Measurements from ENCODE around the gene RBM3.
A peak's percentile ranks its signal among the peaks of the same experiment; 100 is the strongest.
"Not testable (repeated sequence)": the region's sequence is repeated elsewhere in the genome, so short reads cannot be mapped to it uniquely, and the experiment has no call there.

The RBM3 gene

GRCh38 chrX:48574270-48575266, at the start of gene RBM3:
Gene RBM3, plus strand, starts transcription at chrX:48574484. Its CDS starts 697 bp downstream, at chrX:48575181.
- DNase-seq = peak; percentile 92

- DNase-seq = not testable (repeated sequence)
Measured at GRCh38 chrX:48525853-48526252, 48.4 kb upstream of the RBM3 start.

GRCh38 chrX:48530736-48531135, 43.5 kb upstream of the RBM3 start:
- DNase-seq = no peak

- DNase-seq = no peak
Measured at GRCh38 chrX:48531358-48531959, 42.8 kb upstream of the RBM3 start.

GRCh38 chrX:48532161-48532560, 42.1 kb upstream of the RBM3 start:
- no peak for DNase-seq

DNA sequence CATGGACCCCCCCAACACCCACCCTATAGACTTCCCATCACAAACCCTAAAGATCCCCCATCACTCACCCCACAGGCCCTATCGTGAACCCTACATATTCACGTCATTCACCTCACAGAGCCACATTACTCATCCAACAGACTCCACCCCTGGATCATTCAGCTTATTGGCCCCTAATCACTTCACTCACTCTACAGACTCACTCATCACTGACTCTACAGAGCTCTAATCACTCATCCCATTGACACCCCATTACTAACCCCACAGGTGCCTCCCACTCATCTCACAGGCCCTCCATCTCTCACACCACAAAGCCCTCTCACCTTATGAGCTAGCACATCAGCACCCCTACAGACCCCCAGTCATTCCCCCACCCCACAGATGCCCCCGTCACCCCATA, 41.1 kb upstream of the RBM3 start:
- DNase-seq = no peak

DNA sequence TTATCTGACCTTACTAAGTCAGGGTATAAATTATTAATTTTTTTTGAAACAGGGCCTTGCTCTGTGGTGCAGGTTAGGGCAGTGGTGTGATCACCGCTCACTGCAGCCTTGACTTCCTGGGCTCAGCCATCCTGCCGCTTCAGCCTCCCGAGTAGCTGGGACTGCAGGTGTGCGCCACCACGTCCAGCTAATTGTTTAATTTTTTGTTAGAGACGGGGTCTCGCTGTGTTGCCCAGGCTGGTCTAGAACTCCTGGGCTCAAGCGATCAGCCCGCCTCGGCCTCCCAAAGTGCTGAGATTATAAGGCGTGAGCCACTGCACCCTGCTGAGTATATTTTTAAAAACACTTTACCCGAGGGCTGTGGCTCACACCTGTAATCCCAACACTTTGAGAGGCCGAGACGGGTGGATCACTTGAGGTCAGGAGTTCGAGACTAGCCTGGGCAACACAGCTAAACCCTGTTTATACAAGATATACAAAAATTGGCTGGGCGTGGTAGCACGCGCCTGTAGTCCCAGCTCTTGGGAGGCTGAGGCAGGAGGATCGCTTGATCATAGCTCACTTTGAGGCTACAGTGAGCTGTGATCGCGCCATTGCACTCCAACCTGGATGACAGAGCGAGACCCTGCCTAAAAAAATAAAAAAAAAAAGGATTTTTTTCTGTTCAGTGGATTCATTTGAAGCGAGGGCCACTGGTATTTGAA, 35.5 kb upstream of the RBM3 start:
- no peak for DNase-seq

DNA sequence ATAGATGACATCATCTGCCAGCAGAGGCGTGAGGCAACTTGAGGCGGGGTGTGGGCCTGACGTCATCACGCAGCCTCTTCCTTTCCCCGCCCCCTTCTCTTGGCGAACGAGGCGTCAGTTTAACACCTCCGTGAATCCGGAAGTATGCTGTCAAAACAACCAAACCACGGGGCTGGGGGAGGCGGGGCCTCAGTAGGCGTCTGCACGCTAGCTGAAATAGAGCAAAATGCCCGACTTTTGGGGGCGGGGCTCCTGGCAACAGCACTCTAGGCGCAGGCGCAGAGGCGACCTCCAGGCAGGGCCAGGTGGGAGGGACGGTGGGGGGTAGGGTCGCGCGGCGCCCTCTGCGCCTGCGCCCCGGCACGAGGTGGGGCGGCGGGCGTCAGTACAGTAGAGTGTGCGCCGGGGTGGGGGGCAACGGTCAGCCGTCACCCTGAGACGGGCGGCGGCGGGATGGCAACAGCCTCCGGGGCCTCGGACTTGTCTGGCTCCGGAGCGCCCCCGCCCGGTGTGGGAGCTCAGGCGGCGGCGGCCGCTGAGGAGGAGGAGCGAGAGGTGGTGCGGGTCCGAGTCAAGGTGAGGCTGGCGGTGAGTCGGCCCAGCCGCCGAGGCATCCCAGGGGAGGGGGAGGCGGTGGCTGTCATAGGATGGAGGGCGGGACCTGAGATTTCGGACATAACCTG, 34.8 kb upstream of the RBM3 start, which contains the start of gene TBC1D25:
Gene TBC1D25, plus strand, starts transcription at position 370 of the 683 bp plus-strand sequence. Its CDS starts 84 bp downstream, at position 454.
- peak; percentile 98 for DNase-seq

GRCh38 chrX:48540028-48540375, 34.3 kb upstream of the RBM3 start:
- peak; percentile 61 for DNase-seq

DNA sequence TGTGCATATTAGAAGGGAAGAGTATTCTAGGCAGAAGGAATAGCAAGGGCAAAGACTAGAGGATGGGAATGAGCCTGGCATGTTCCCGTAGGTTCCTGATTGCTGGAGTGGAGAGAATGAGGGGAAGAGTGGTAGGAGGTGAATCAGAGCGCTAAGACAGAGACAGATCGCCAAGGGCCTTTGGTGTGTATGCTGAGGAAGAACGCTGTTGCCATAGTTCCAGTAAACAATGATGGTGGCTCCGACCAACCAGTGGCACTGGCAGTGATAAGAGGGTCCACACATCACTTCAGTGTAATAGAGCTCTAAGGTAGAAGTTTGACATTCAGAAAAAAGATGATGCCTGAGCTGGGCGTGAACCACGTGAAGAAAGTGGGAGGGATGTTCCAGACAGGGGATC, 33.8 kb upstream of the RBM3 start:
- no peak for DNase-seq

GRCh38 chrX:48541140-48541814, 33.0 kb upstream of the RBM3 start:
- DNase-seq = no peak

DNA sequence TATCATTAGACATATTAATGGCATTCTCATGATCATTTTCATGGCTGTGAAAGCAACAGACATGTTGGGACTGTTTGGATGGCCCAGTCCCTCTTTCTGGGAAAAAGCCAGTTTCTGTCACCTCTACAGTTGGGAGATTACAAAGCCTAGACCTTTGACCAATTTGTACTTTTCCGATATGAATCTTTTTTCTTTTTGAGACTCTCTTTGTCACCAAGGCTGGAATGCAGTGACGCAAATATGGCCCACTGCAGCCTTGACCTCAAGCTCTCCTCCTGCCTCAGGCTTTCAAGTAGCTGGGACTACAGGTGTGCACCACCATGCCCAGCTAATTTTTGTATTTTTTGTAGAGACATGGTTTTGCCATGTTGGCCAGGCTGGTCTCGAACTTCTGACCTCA, 25.4 kb upstream of the RBM3 start:
- DNase-seq = no peak

GRCh38 chrX:48555731-48556325, 18.5 kb upstream of the RBM3 start:
- not testable (repeated sequence) for DNase-seq

DNA sequence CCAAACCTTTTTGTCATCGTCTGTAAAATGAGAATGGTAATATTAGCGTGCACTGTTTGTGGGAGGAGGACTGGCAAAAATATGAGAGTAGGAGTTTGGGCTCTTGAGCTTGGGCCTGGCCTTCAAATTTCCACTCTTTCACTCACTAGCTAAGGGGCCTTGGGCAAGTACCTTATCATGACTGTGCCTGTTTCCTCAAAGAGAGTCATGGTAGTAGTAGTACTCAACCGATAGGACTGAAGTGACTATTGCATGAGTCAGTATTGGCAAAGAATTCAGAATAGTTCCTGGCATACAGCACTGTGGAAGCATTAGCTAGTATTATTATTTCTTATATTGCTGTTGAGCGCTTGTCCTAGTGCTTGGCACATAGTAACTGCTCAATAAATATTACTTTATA, 16.0 kb upstream of the RBM3 start:
- no peak for DNase-seq

- no peak for DNase-seq
Measured at GRCh38 chrX:48559636-48560035, 14.6 kb upstream of the RBM3 start.

- no peak for DNase-seq
Measured at GRCh38 chrX:48560056-48560455, 14.2 kb upstream of the RBM3 start.

- DNase-seq = no peak
Measured at GRCh38 chrX:48560681-48561080, 13.6 kb upstream of the RBM3 start.

GRCh38 chrX:48569958-48570357, 4.3 kb upstream of the RBM3 start:
- DNase-seq = no peak

DNA sequence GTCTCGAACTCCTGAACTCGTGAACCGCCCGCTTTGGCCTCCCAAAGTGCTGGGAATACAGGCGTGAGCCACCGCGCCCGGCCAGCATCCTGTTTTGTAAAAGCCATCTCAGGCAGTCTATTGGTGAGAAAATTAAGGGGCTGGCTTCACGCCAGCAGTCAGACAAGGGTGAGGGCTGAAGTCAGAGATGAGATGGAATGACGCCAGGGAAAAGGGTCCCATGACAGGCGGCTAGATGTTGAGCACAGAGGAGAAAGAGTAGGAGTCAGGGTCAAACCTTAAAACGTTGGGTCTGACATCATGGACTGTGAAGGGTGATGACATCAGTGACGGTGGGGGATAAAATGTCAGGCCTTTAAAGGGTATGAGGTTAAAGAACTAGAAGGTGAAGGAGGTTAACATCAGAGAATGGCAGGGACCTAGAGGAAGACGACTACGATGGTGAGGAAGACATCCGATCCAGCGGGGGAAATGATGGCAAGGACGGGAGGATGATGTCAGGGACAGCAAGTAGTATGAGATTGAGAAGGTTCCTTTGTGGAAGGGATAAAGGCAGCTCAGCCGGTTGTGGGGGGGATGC, 504 bp upstream of the RBM3 start:
- DNase-seq = no peak

GRCh38 chrX:48575642-48576041, 1.4 kb downstream of the RBM3 start:
- no peak for DNase-seq

DNA sequence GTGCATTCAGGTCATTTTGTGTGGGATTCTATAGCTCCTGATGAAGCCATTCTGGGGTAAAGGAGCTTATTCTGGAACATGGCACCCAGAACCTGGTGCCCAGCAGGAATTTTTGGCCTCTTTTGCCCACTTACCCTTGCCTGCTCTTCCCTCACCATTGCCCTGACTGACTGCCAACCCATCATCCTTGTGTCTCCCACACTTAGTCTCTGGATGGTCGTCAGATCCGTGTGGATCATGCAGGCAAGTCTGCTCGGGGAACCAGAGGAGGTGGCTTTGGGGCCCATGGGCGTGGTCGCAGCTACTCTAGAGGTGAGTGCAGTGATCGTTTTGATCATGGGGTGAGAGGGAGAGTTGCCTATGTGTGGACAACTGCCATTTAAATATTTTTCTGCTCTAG, 1.8 kb downstream of the RBM3 start:
- DNase-seq = no peak

Data from stimulated activated CD4-positive, alpha-beta T cell treated with anti-CD3 and anti-CD28 coated beads, Interleukin-15, amount 100 ng/mL, for 24 hours (primary cell).